ENCODE results near the gene THEMIS. TPM values are rescaled to one million over a fixed set of nuclear protein-coding genes. Genes with fewer than 3 reads are reported as not detected.

THEMIS gene
- total RNA-seq, 5 donors from 2014 or later (not counting 1 experiment from before 2014, with no cell fraction given): 55.5 to 93.3 (median 69.4) TPM

GRCh38 chr6:127914240-127914639, 13.4 kb upstream of the THEMIS start:
- Histone ChIP-seq H3K36me3 (ENCODE audit: control insufficient read depth in 2 of 2, extremely low read depth in 1 of 2, insufficient read depth in 1 of 2, low read length in 1 of 2) (peaks cover 2 to 4% of the 10 kb centered on the region in 2 donors), H3K27ac (ENCODE audit: low read length) (no peak overlapping the region), H3K4me1 (ENCODE audit: control insufficient read depth in 1 of 2, extremely low read depth in 1 of 2, insufficient read depth in 2 of 2, low read length in 2 of 2) (peaks cover 13 to 31% of the 10 kb centered on the region in 2 experiments), H3K4me3 (ENCODE audit: control insufficient read depth in 1 of 2, extremely low read depth in 1 of 2, low read length in 1 of 2) (no peak overlapping the region), H3K9me3 (peaks cover 3% of the 10 kb centered on the region), H3K27me3 (replicated peaks in 1 of 2; ENCODE audit: control insufficient read depth in 2 of 2, extremely low read depth in 1 of 2, insufficient read depth in 2 of 2, low read length in 1 of 2) (no peaks in the 10 kb centered on the region)
- POLR2A ChIA-PET: interaction anchor here in 1 of 2 donors (0.6 kb wide), 2 partner anchors 11 to 21 kb away, joined by 3 read pairs; no protein-coding TSS in a partner anchor
- H3K4me3 Mint-ChIP-seq: peak overlapping the region; percentile 61 to 72 (median 70)
- WGBS (ENCODE audit: insufficient coverage): no CpG with 5 or more reads among the region's 3 CpGs
- ATAC-seq (replicated peaks in 1 of 4) (no peak), DNase-seq (no peak)
- peaks cover 5 to 15% (median 10%) of the 10 kb centered on the region in 3 donors for H3K9me3 Mint-ChIP-seq
- peak overlapping the region; percentile 31 to 44 for H3K27ac Mint-ChIP-seq
- H3K36me3 Mint-ChIP-seq: peaks cover 33% of the 10 kb centered on the region
- peaks cover 56 to 75% (median 68%) of the 10 kb centered on the region in 3 donors for H3K4me1 Mint-ChIP-seq
- CTCF ChIA-PET: interaction anchor here in 1 of 2 donors (1.0 to 1.6 kb wide), 2 partner anchors 30 to 59 kb away, joined by 3 read pairs; no protein-coding TSS in a partner anchor
- H3K27me3 Mint-ChIP-seq: no peaks in the 10 kb centered on the region

- DNase-seq (no peak), ATAC-seq (replicated peaks in 1 of 4) (no peak)
- ChIA-PET POLR2A (no interaction called here), CTCF (interaction anchor here in 1 of 2 donors (0.7 to 1.0 kb wide), 2 partner anchors 39 to 57 kb away, joined by 3 read pairs; no protein-coding TSS in a partner anchor)
- Histone ChIP-seq H3K9me3 (peaks cover 3% of the 10 kb centered on the region), H3K4me3 (ENCODE audit: control insufficient read depth in 1 of 2, extremely low read depth in 1 of 2, low read length in 1 of 2) (no peak overlapping the region), H3K4me1 (ENCODE audit: control insufficient read depth in 1 of 2, extremely low read depth in 1 of 2, insufficient read depth in 2 of 2, low read length in 2 of 2) (peaks cover 9 to 19% of the 10 kb centered on the region in 2 experiments), H3K27ac (ENCODE audit: low read length) (no peak overlapping the region), H3K36me3 (ENCODE audit: control insufficient read depth in 2 of 2, extremely low read depth in 1 of 2, insufficient read depth in 1 of 2, low read length in 1 of 2) (peaks cover 2 to 4% of the 10 kb centered on the region in 2 donors), H3K27me3 (replicated peaks in 1 of 2; ENCODE audit: control insufficient read depth in 2 of 2, extremely low read depth in 1 of 2, insufficient read depth in 2 of 2, low read length in 1 of 2) (no peaks in the 10 kb centered on the region)
- Mint-ChIP-seq H3K4me1 (peaks cover 47 to 68% (median 68%) of the 10 kb centered on the region in 3 donors), H3K4me3 (no peak overlapping the region), H3K27ac (peak overlapping the region; percentile 35 to 37), H3K27me3 (no peaks in the 10 kb centered on the region), H3K36me3 (peaks cover 35% of the 10 kb centered on the region), H3K9me3 (peaks cover 5 to 16% (median 12%) of the 10 kb centered on the region in 3 donors)
- WGBS (ENCODE audit: insufficient coverage): no CpG with 5 or more reads among the region's 3 CpGs
Measured at GRCh38 chr6:127912914-127913313, 12.1 kb upstream of the THEMIS start.

GRCh38 chr6:127907960-127908640, 7.2 kb upstream of the THEMIS start:
- DNase-seq: peak in 2 of 35 experiments; percentile 23 to 54
- peaks cover 38 to 72% (median 68%) of the 10 kb centered on the region in 3 donors for H3K4me1 Mint-ChIP-seq
- H3K27me3 Mint-ChIP-seq: no peaks in the 10 kb centered on the region
- H3K27ac ChIP-seq (ENCODE audit: low read length): peak overlapping the region; percentile 90
- H3K9me3 Mint-ChIP-seq: peaks cover 14 to 22% (median 15%) of the 10 kb centered on the region in 3 donors
- peak; percentile 66 to 83 (median 78) for ATAC-seq (replicated peaks in 1 of 4)
- H3K4me3 ChIP-seq (ENCODE audit: control insufficient read depth in 1 of 2, extremely low read depth in 1 of 2, low read length in 1 of 2): peak overlapping the region in 1 of 2 donors; percentile 53
- H3K4me1 ChIP-seq (ENCODE audit: control insufficient read depth in 1 of 2, extremely low read depth in 1 of 2, insufficient read depth in 2 of 2, low read length in 2 of 2): peaks cover 4 to 6% of the 10 kb centered on the region in 2 experiments
- H3K36me3 Mint-ChIP-seq: peaks cover 36% of the 10 kb centered on the region
- no peaks in the 10 kb centered on the region for H3K27me3 ChIP-seq (replicated peaks in 1 of 2; ENCODE audit: control insufficient read depth in 2 of 2, extremely low read depth in 1 of 2, insufficient read depth in 2 of 2, low read length in 1 of 2)
- WGBS (ENCODE audit: insufficient coverage): 38% methylated on average over 2 of the region's 7 CpGs
- H3K27ac Mint-ChIP-seq: peak overlapping the region; percentile 95
- CTCF ChIA-PET: interaction anchor here in 1 of 2 donors (0.6 to 2.4 kb wide), 10 partner anchors 9 to 362 kb away, joined by 3 to 7 read pairs (median 3); no protein-coding TSS in a partner anchor
- POLR2A ChIA-PET: interaction anchor here (0.6 to 2.1 kb wide), 7 partner anchors 8 to 80 kb away, joined by 3 to 9 read pairs (median 3); partner anchors contain the start of gene THEMIS (in 1 of the 2)
- peak overlapping the region; percentile 72 to 82 (median 80) for H3K4me3 Mint-ChIP-seq
- H3K36me3 ChIP-seq (ENCODE audit: control insufficient read depth in 2 of 2, extremely low read depth in 1 of 2, insufficient read depth in 1 of 2, low read length in 1 of 2): peaks cover 2 to 4% of the 10 kb centered on the region in 2 donors
- peaks cover 3% of the 10 kb centered on the region for H3K9me3 ChIP-seq

DNA sequence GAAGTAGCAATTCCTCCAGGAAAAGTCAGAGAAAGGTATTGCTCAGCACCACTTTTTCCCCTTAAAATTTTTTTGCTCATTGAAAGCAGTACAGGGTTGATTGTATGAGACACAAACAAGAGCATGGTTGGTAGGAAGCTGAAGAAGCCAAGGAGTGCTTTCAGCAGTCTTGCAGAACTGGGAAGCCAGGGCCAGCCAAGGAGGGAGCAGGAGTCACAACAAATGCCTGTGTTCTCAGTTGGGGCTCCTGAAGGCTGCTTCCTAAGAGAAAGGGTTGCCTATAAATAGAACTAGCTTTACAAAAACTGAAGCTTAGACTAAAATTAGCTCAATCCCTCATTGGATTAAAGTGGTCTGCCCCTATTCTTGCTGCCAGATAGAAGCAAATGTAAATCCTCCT, 3.3 kb upstream of the THEMIS start:
- ChIA-PET POLR2A (interaction anchor here in 1 of 2 donors (1.0 kb wide), 1 partner anchor 10 kb away, joined by 3 read pairs; no protein-coding TSS in a partner anchor), CTCF (interaction anchor here in 1 of 2 donors (0.8 to 2.1 kb wide), 2 partner anchors 11 to 14 kb away, joined by 3 to 7 read pairs; no protein-coding TSS in a partner anchor)
- no peaks in the 10 kb centered on the region for H3K27me3 Mint-ChIP-seq
- H3K27ac Mint-ChIP-seq: peak overlapping the region; percentile 86 to 88
- Histone ChIP-seq H3K27ac (ENCODE audit: low read length) (peak overlapping the region; percentile 64), H3K4me1 (ENCODE audit: control insufficient read depth in 1 of 2, extremely low read depth in 1 of 2, insufficient read depth in 2 of 2, low read length in 2 of 2) (peaks cover 14 to 19% of the 10 kb centered on the region in 2 experiments), H3K4me3 (ENCODE audit: control insufficient read depth in 1 of 2, extremely low read depth in 1 of 2, low read length in 1 of 2) (no peak overlapping the region), H3K27me3 (replicated peaks in 1 of 2; ENCODE audit: control insufficient read depth in 2 of 2, extremely low read depth in 1 of 2, insufficient read depth in 2 of 2, low read length in 1 of 2) (no peaks in the 10 kb centered on the region), H3K9me3 (no peaks in the 10 kb centered on the region), H3K36me3 (ENCODE audit: control insufficient read depth in 2 of 2, extremely low read depth in 1 of 2, insufficient read depth in 1 of 2, low read length in 1 of 2) (no peaks in the 10 kb centered on the region)
- peaks cover 3 to 10% (median 6%) of the 10 kb centered on the region in 3 donors for H3K9me3 Mint-ChIP-seq
- peaks cover 10% of the 10 kb centered on the region for H3K36me3 Mint-ChIP-seq
- DNase-seq (no peak), ATAC-seq (replicated peaks in 1 of 4) (no peak)
- peak overlapping the region in 1 of 3 donors; percentile 43 for H3K4me3 Mint-ChIP-seq
- peaks cover 60 to 65% (median 62%) of the 10 kb centered on the region in 3 donors for H3K4me1 Mint-ChIP-seq

DNA sequence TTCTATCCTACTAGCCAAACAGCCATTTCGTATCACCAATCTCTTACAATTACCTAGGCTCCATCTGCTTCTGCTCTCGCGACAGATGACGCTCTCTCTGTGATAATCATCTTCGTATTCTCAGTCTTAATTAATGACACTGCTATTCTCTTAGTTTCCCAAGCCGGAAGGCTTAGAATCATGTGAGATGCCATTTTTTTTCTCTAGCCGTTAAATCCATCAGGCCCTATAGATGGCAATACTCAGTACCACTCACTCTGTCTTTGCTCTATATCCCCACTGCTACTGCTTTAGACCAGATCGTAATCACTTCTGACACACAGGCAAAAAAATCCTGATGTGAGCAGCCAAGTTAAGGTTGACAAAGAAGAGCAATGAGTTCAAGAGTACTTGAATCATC, 2.1 kb upstream of the THEMIS start:
- POLR2A ChIA-PET: no interaction called here
- Mint-ChIP-seq H3K9me3 (peaks cover 5 to 10% (median 9%) of the 10 kb centered on the region in 3 donors), H3K4me3 (peak overlapping the region; percentile 28 to 58 (median 41)), H3K4me1 (peaks cover 66 to 69% (median 66%) of the 10 kb centered on the region in 3 donors), H3K27ac (peak overlapping the region; percentile 95 to 98), H3K36me3 (peaks cover 16% of the 10 kb centered on the region), H3K27me3 (no peaks in the 10 kb centered on the region)
- Histone ChIP-seq H3K4me1 (ENCODE audit: control insufficient read depth in 1 of 2, extremely low read depth in 1 of 2, insufficient read depth in 2 of 2, low read length in 2 of 2) (peaks cover 15 to 19% of the 10 kb centered on the region in 2 experiments), H3K9me3 (no peaks in the 10 kb centered on the region), H3K27ac (ENCODE audit: low read length) (peak overlapping the region; percentile 64), H3K4me3 (ENCODE audit: control insufficient read depth in 1 of 2, extremely low read depth in 1 of 2, low read length in 1 of 2) (peak overlapping the region in 1 of 2 donors; percentile 14), H3K36me3 (ENCODE audit: control insufficient read depth in 2 of 2, extremely low read depth in 1 of 2, insufficient read depth in 1 of 2, low read length in 1 of 2) (no peaks in the 10 kb centered on the region), H3K27me3 (replicated peaks in 1 of 2; ENCODE audit: control insufficient read depth in 2 of 2, extremely low read depth in 1 of 2, insufficient read depth in 2 of 2, low read length in 1 of 2) (no peaks in the 10 kb centered on the region)
- WGBS (ENCODE audit: insufficient coverage): 72% methylated on average over 6 of the region's 8 CpGs
- peak in 1 of 35 experiments; percentile 64 for DNase-seq
- CTCF ChIA-PET: interaction anchor here in 1 of 2 donors (1.1 to 2.1 kb wide), 2 partner anchors 15 to 48 kb away, joined by 6 to 7 read pairs; no protein-coding TSS in a partner anchor
- ATAC-seq (replicated peaks in 1 of 4): peak in 1 of 4 experiments; percentile 21

GRCh38 chr6:127897484-127897883, 3.4 kb downstream of the THEMIS start:
- no CpG with 5 or more reads among the region's 2 CpGs for WGBS (ENCODE audit: insufficient coverage)
- DNase-seq: no peak
- CTCF ChIA-PET: interaction anchor here (1.2 to 1.6 kb wide), 3 partner anchors 11 to 75 kb away, joined by 3 to 4 read pairs (median 3); no protein-coding TSS in a partner anchor

More at GRCh38 chr6:127897484-127897883, 3.4 kb downstream of the THEMIS start:
- Mint-ChIP-seq H3K36me3 (peaks cover 8% of the 10 kb centered on the region), H3K4me3 (peak overlapping the region; percentile 93 to 98 (median 96)), H3K27me3 (no peaks in the 10 kb centered on the region), H3K27ac (peak overlapping the region; percentile 88 to 91), H3K4me1 (peaks cover 49 to 61% (median 49%) of the 10 kb centered on the region in 3 donors), H3K9me3 (peaks cover 0 to 4% (median 3%) of the 10 kb centered on the region in 3 donors)
- Histone ChIP-seq H3K4me3 (ENCODE audit: control insufficient read depth in 1 of 2, extremely low read depth in 1 of 2, low read length in 1 of 2) (peak overlapping the region; percentile 58 to 59), H3K9me3 (no peaks in the 10 kb centered on the region), H3K36me3 (ENCODE audit: control insufficient read depth in 2 of 2, extremely low read depth in 1 of 2, insufficient read depth in 1 of 2, low read length in 1 of 2) (no peaks in the 10 kb centered on the region), H3K4me1 (ENCODE audit: control insufficient read depth in 1 of 2, extremely low read depth in 1 of 2, insufficient read depth in 2 of 2, low read length in 2 of 2) (peaks cover 12 to 42% of the 10 kb centered on the region in 2 experiments), H3K27ac (ENCODE audit: low read length) (peak overlapping the region; percentile 64), H3K27me3 (replicated peaks in 1 of 2; ENCODE audit: control insufficient read depth in 2 of 2, extremely low read depth in 1 of 2, insufficient read depth in 2 of 2, low read length in 1 of 2) (no peaks in the 10 kb centered on the region)
- POLR2A ChIA-PET: no interaction called here
- ATAC-seq (replicated peaks in 1 of 4): no peak

All from T-cell (primary cell).